ENCODE data around the gene ZNF529.

The ZNF529 gene

GRCh38 chr19:36508325-36508724 lies 64.8 kb downstream of the ZNF529 start:
- no peak for DNase-seq

- no peak for DNase-seq
Observed at GRCh38 chr19:36501973-36502372, 71.1 kb downstream of the ZNF529 start.

GRCh38 chr19:36497001-36497400 lies 76.1 kb downstream of the ZNF529 start:
- DNase-seq: no peak
